Neural cell (in vitro differentiated cells): ENCODE data around the gene RSPRY1.

ENCODE experiments used
- EZH2 ChIP-seq: fragments of 200-600, 300-800 bp; shearing (Covaris generic), sonication (generic); IDR thresholded peaks from 2 replicates; pipeline ENCODE4 v1.6.1; 2014; ENCODE audit warnings: antibody characterized with exemption, low read length, borderline replicate concordance, mild to moderate bottlenecking; ENCODE audit not compliant: insufficient read depth, poor library complexity, severe bottlenecking
- TF ChIP-seq, protein P1 (sequence below): fragments of 450-650 bp; IDR thresholded peaks from 2 replicates; pipeline ENCODE4 v1.5.1; 2014; ENCODE audit warnings: antibody characterized with exemption, mild to moderate bottlenecking, moderate library complexity; ENCODE audit not compliant: poor library complexity, severe bottlenecking

DNA sequence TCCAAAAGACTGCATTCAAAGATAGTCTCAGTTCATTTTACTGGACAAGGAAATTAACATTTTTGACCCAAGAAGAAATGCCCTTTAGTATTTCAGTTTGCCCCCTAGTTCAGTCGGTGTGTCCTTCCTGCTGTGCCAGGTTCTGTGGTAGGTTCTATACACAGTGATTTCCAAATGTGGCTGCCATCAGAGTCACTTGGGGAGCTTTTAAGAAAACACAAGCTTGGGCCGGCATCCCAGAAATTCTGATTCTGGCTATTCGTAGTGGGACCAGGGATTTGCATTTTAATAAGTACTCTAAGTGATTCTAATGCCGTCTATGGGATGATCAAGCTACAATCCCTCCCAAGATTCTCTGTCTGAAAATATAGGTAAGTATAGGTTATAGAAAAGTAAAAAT lies 10.2 kb downstream of the RSPRY1 start:
- TF ChIP-seq EZH2: no peak
- TF ChIP-seq, protein P1, sequence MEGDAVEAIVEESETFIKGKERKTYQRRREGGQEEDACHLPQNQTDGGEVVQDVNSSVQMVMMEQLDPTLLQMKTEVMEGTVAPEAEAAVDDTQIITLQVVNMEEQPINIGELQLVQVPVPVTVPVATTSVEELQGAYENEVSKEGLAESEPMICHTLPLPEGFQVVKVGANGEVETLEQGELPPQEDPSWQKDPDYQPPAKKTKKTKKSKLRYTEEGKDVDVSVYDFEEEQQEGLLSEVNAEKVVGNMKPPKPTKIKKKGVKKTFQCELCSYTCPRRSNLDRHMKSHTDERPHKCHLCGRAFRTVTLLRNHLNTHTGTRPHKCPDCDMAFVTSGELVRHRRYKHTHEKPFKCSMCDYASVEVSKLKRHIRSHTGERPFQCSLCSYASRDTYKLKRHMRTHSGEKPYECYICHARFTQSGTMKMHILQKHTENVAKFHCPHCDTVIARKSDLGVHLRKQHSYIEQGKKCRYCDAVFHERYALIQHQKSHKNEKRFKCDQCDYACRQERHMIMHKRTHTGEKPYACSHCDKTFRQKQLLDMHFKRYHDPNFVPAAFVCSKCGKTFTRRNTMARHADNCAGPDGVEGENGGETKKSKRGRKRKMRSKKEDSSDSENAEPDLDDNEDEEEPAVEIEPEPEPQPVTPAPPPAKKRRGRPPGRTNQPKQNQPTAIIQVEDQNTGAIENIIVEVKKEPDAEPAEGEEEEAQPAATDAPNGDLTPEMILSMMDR: no peak
